ENCODE results near the gene CKB.
A peak's percentile ranks its signal among the peaks of the same experiment; 100 is the strongest.

Gene CKB

DNA sequence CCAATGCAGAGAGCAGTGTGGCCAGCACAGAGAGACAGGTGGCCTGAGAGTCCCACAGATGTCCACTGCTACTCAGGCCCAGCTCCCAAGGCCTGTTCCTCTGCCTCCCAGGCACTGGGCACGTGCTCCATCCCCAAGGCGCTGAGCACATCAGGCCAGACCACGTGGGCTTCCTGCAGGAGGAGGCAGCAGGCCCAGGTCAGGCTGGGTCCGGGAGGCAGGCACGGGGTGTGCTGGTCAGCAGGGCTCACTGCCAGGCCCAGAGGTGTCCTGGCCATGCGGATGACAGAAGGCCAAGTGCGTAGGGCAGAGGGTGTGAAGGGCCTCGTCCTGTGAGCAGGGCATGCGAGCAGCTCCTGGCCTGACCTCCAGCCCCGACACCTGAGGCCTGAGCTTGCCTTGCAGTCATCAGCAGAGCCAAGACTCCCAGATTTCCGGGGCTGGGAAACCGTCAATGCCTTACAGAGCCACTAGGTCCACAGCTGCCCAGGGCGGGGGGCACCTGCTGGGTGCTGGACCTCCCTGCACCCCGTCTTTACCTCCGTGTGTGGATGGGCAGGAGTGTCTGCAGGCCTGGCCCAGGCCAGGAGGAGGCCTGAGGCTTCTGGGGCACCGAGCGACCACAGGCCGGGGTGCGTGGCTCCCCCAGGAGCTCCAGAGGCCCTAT lies 21.2 kb upstream of the CKB start:
- H3K27ac ChIP-seq (ENCODE audit: low read depth, low read length): no peak overlapping the region

DNA sequence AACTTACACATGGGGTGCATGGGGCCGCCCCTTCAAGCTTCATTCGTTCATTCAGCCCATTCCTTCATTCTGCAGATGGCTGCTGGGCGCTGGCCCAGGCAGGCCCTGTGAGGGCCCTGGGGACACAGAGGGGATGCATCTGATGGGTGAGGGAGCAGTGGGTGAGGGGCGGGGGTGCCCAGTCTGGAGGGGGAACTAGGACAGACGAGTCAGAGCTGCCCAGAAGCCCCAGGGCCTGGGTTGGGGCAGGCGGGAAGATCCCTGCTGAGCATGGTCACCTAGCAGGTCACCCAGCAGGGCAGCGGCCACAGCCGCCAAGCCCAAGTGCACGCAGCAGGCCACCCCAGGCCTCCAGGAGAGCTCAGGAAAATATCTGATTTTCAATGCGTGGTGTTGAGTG lies 20.5 kb upstream of the CKB start:
- H3K27me3 ChIP-seq (ENCODE audit: insufficient read depth, low read length): no peaks in the 10 kb centered on the region
- no peak overlapping the region for H3K27ac ChIP-seq (ENCODE audit: low read depth, low read length)
- H3K36me3 ChIP-seq (ENCODE audit: insufficient read depth, low read length): no peaks in the 10 kb centered on the region
- no peak overlapping the region for H2AFZ ChIP-seq (ENCODE audit: low read length, unreplicated experiment)
- no peak overlapping the region for H3K4me3 ChIP-seq (ENCODE audit: low read depth, low read length)
- no peaks in the 10 kb centered on the region for H3K79me2 ChIP-seq (ENCODE audit: control insufficient read depth, insufficient read depth, low read length, unreplicated experiment)
- peaks cover 33% of the 10 kb centered on the region for H3K4me1 ChIP-seq (ENCODE audit: control insufficient read depth, insufficient read depth, low read length, unreplicated experiment)

More for the DNA sequence above, 21.2 kb upstream of the CKB start:
- Histone ChIP-seq H3K79me2 (ENCODE audit: control insufficient read depth, insufficient read depth, low read length, unreplicated experiment) (no peaks in the 10 kb centered on the region), H3K27me3 (ENCODE audit: insufficient read depth, low read length) (no peaks in the 10 kb centered on the region), H3K36me3 (ENCODE audit: insufficient read depth, low read length) (no peaks in the 10 kb centered on the region), H3K4me1 (ENCODE audit: control insufficient read depth, insufficient read depth, low read length, unreplicated experiment) (peaks cover 33% of the 10 kb centered on the region), H3K4me3 (ENCODE audit: low read depth, low read length) (no peak overlapping the region), H2AFZ (ENCODE audit: low read length, unreplicated experiment) (no peak overlapping the region)

DNA sequence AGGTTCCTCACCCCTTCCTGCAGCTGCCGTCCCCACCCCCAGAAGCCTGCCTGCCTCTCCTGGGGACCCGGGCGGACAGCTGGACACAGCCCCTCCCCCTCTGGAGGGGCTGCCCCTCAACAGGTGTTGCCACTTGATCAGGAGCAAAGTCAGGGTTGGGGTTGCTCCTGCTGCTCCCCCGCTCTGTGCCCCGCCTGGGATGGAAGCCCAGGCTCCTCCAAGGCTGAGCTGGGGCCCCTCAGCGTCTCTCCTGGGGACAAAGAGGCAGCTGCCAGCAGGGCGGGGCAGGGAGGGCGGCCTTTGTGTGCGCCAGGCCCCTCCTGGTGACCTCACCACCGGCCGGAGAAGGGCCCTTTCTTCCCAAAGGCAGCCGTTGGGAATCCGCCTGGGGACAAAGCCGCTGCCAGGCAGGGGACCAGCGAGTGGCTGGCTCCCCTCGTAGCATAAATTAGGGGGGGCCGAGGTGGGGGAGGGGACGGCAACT lies 20.0 kb upstream of the CKB start:
- no peaks in the 10 kb centered on the region for H3K79me2 ChIP-seq (ENCODE audit: control insufficient read depth, insufficient read depth, low read length, unreplicated experiment)
- H2AFZ ChIP-seq (ENCODE audit: low read length, unreplicated experiment): no peak overlapping the region
- no peaks in the 10 kb centered on the region for H3K36me3 ChIP-seq (ENCODE audit: insufficient read depth, low read length)
- H3K4me1 ChIP-seq (ENCODE audit: control insufficient read depth, insufficient read depth, low read length, unreplicated experiment): peaks cover 34% of the 10 kb centered on the region
- no peaks in the 10 kb centered on the region for H3K27me3 ChIP-seq (ENCODE audit: insufficient read depth, low read length)
- H3K27ac ChIP-seq (ENCODE audit: low read depth, low read length): no peak overlapping the region
- H3K4me3 ChIP-seq (ENCODE audit: low read depth, low read length): no peak overlapping the region

DNA sequence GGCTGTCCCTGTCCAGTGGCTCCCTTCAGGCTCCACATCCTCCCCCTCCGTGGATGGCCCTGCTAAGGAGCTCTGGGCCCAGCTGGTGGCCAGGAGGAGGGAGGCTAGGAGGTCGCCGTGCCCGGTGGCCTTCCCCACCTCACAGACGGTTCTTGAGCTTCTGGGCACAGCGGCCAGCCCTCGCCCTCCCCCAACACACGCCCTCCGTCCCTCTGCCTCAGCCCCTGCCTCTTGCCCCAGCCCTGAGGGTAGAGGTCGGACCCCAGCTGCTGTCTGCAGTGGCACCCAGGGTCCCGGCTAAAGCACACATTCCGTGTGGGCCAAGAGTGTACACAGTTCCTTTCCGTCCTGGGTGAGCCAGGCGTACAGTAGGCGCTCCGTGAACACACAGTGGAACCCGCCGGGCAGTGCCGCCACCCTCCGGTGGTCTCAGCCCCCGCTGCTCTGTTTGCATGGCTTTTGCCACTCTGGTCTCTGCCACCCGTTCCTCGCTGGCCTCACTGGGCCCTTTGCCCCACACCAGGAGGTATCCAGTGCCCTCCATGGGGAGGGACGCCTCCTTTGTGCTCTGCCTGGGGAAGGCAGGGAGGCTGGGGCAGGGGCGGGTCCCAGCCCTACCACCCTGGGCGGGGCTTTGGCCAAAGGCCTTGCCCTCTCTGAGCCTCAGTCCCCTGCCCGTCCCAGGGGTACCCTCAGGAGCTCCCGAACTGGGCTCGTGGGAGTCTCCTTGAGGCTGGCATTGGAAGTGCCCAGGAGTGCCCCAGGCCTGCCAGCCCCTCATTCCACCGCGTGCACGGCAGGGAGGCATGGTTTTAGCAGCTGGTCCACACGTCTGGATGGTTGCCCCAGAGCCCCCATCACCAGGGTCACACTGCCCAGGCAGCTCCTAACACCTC lies 19.3 kb upstream of the CKB start:
- Histone ChIP-seq H2AFZ (ENCODE audit: low read length, unreplicated experiment) (no peak overlapping the region), H3K27me3 (ENCODE audit: insufficient read depth, low read length) (no peaks in the 10 kb centered on the region), H3K4me1 (ENCODE audit: control insufficient read depth, insufficient read depth, low read length, unreplicated experiment) (peaks cover 39% of the 10 kb centered on the region), H3K27ac (ENCODE audit: low read depth, low read length) (peak overlapping the region; percentile 65; the same call in 1 of the 2 replicates), H3K4me3 (ENCODE audit: low read depth, low read length) (no peak overlapping the region), H3K36me3 (ENCODE audit: insufficient read depth, low read length) (no peaks in the 10 kb centered on the region), H3K79me2 (ENCODE audit: control insufficient read depth, insufficient read depth, low read length, unreplicated experiment) (no peaks in the 10 kb centered on the region)

DNA sequence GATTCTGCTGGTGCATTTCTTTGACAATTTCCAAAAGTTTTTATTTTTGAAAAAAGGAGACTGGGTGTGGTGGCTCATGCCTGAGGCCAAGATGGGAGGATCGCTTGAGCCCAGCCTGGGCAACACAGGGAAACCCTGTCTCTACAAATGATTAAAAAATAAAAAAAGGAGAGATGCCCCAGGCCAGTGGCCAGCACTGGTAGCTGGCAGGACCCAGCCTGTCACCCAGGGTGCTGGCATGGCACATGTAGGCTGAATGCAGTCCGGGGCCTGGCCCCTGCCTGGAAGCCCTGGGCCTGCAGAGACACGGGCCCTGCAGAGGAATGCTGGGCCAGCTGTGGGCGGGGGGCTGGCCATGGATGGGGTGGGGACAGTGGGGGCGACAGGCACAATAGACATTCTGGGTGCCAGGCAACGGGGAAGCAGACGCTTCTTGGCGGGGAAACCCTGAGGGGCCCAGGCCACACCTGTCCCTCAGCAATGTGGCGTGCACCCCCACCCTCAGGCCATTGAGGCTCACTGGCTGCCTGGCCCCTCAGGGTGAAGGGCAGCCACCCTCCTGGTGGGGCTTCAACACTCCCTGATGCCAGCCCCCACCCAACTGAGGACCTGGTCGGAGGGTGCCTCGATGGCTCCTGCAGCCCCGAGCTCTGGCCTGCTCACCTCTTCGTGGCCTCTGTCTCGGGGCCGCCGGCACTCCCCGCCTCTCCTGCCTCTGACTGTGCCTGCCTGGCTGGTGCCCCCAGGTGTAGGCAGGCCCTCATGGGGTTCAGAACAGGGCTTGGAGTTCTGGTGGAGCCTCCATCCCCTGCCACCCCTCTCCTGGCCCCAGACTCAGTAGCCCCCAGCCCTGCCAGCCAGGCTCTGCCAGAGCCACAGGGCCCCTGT lies 18.4 kb upstream of the CKB start:
- Histone ChIP-seq H3K27ac (ENCODE audit: low read depth, low read length) (peak overlapping the region; percentile 65), H3K4me3 (ENCODE audit: low read depth, low read length) (peak overlapping the region; percentile 50; the same call in 1 of the 2 replicates), H3K4me1 (ENCODE audit: control insufficient read depth, insufficient read depth, low read length, unreplicated experiment) (peaks cover 39% of the 10 kb centered on the region), H3K27me3 (ENCODE audit: insufficient read depth, low read length) (no peaks in the 10 kb centered on the region), H3K79me2 (ENCODE audit: control insufficient read depth, insufficient read depth, low read length, unreplicated experiment) (no peaks in the 10 kb centered on the region), H2AFZ (ENCODE audit: low read length, unreplicated experiment) (peak overlapping the region; percentile 41), H3K36me3 (ENCODE audit: insufficient read depth, low read length) (no peaks in the 10 kb centered on the region)

DNA sequence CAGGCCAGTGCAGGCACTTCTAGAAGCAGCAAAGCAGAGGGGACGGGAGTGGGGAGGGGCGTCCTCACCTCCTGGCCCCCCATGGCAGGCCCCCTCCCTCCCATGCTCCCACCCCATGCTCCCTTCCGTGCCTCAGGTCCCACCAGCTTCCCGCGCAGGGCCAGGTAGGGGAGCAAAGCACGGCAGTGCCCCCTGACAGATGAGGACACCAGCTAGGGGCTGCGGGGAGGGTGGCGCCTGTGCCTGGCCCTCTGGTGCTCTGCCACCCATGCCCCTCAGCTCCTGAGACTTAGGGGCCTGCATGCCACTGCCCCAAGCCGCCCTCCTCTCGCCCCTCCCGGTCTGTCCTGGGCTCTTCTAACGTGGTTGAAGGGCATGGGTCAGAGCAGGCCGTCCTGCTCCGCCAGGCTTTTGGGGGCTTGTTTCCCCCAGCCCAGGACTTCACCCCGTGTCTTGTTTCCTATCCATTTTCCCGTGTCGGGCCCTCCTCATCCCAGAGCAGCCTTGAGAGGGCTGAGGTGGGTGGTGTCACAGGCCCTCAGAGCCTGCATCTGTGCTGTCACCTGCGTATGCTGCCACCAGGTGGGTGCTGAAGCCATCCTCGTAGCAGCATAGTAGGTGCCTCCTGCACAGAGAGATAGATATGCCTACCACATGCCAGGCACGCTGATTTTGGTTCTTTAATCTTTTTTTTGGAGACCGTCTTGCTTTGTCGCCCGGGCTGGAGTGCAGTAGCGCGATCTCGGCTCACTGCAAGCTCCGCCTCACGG lies 16.6 kb upstream of the CKB start:
- peaks cover 39% of the 10 kb centered on the region for H3K4me1 ChIP-seq (ENCODE audit: control insufficient read depth, insufficient read depth, low read length, unreplicated experiment)
- no peaks in the 10 kb centered on the region for H3K79me2 ChIP-seq (ENCODE audit: control insufficient read depth, insufficient read depth, low read length, unreplicated experiment)
- H3K36me3 ChIP-seq (ENCODE audit: insufficient read depth, low read length): no peaks in the 10 kb centered on the region
- H3K27me3 ChIP-seq (ENCODE audit: insufficient read depth, low read length): no peaks in the 10 kb centered on the region
- no peak overlapping the region for H2AFZ ChIP-seq (ENCODE audit: low read length, unreplicated experiment)
- no peak overlapping the region for H3K27ac ChIP-seq (ENCODE audit: low read depth, low read length)
- no peak overlapping the region for H3K4me3 ChIP-seq (ENCODE audit: low read depth, low read length)

DNA sequence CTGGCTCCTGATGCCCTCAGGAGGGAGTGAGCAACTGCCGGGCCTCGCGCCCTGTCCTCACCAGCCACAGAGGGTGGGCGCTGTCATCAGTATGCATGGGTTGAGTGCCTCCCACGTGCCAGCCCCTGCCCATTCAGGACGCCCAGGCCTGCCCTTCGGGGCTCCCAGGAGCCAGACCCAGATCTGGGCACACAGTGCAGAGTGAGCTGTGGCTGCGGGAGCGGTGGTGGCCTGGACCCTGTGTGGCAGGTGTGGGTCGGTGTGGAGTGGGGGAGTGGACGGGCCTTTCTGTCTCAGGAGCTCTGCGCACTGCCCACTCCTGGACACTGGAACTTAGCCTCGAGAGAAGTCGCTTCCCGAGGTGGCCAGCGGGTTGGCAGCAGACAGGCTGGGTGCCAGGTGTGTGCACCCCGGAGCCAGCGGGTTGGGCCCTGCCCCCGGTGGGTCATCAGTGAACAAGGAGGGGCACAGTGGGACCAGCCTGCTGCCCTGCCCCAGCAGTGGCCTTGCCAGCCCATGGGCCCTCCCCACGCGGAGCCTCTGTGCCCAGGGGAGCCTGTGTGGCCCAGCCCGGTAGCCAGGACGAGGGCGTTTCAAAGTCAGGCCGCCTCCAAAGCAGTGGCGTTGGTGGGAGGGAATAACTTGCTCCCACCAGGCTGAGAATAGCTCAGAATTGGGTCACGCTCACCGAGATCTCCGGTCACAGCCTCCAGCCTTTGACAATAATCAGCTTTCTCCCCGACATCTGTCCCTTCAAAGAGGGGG lies 15.8 kb upstream of the CKB start:
- no peaks in the 10 kb centered on the region for H3K27me3 ChIP-seq (ENCODE audit: insufficient read depth, low read length)
- H3K36me3 ChIP-seq (ENCODE audit: insufficient read depth, low read length): no peaks in the 10 kb centered on the region
- no peaks in the 10 kb centered on the region for H3K79me2 ChIP-seq (ENCODE audit: control insufficient read depth, insufficient read depth, low read length, unreplicated experiment)
- no peak overlapping the region for H3K27ac ChIP-seq (ENCODE audit: low read depth, low read length)
- H3K4me1 ChIP-seq (ENCODE audit: control insufficient read depth, insufficient read depth, low read length, unreplicated experiment): peaks cover 39% of the 10 kb centered on the region
- no peak overlapping the region for H3K4me3 ChIP-seq (ENCODE audit: low read depth, low read length)
- no peak overlapping the region for H2AFZ ChIP-seq (ENCODE audit: low read length, unreplicated experiment)

DNA sequence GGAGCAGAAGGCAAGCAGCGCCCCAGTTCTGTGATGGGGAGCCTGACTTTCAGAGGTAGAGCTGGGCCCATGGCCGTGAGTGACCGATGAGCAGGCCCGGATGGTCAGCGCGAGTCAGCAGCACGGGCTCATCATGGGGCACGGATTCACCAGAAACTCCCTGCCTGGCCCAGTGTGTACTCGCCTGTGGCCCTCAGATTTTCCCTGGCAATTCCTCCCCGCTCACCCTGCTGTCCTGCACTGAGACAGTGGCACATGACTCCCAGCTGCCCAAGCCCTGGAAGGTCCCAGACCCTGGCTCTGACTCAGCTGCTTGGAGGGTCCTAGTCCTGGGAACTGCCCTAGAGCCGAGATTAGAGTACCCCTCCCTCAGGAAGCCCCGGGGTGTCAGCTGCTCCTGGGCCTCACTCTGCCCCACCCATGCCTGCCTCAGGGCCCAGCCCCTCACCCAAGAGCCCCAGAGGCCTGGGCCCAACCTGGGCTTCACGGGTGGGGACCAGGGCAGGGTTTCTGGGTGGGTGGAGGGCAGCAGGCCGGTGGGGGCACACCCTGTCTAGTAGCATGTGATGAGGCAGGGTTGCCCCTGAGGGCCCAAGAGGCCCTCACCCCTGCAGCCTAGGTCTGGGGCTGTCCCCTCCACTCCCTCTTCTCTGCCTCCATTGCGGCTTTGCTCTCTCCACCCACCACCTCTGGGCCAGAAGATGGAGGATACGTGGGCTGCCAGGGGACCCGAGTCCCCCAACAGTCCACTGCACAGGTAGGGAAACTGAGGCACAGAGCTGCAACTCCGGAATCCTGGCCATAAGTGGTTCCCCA lies 14.8 kb upstream of the CKB start:
- Histone ChIP-seq H2AFZ (ENCODE audit: low read length, unreplicated experiment) (no peak overlapping the region), H3K27ac (ENCODE audit: low read depth, low read length) (peak overlapping the region; percentile 73), H3K4me3 (ENCODE audit: low read depth, low read length) (no peak overlapping the region), H3K4me1 (ENCODE audit: control insufficient read depth, insufficient read depth, low read length, unreplicated experiment) (peaks cover 31% of the 10 kb centered on the region), H3K27me3 (ENCODE audit: insufficient read depth, low read length) (no peaks in the 10 kb centered on the region), H3K36me3 (ENCODE audit: insufficient read depth, low read length) (no peaks in the 10 kb centered on the region), H3K79me2 (ENCODE audit: control insufficient read depth, insufficient read depth, low read length, unreplicated experiment) (no peaks in the 10 kb centered on the region)

DNA sequence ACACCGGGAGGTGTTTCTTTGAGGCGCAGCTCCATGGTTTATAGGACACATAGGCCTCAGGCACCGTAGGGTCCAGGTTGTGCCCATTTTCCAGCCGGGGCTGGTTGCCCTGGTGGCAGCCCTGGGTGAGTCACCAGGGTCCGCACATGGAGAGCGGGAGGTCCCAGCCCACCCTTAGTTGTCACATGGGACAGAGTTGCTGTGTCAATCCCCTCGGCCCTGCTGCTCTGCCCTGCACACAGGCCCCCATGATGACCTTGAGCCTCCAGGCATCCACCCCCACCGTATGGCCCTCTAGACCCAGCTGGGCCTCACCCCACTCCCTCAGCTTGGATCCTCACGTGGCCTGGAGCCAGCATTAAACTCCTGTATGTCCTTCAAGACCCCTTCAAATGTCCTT lies 14.1 kb upstream of the CKB start:
- H3K27ac ChIP-seq (ENCODE audit: low read depth, low read length): peak overlapping the region; percentile 73
- H3K4me3 ChIP-seq (ENCODE audit: low read depth, low read length): no peak overlapping the region
- H2AFZ ChIP-seq (ENCODE audit: low read length, unreplicated experiment): no peak overlapping the region
- H3K27me3 ChIP-seq (ENCODE audit: insufficient read depth, low read length): no peaks in the 10 kb centered on the region
- H3K36me3 ChIP-seq (ENCODE audit: insufficient read depth, low read length): no peaks in the 10 kb centered on the region
- no peaks in the 10 kb centered on the region for H3K79me2 ChIP-seq (ENCODE audit: control insufficient read depth, insufficient read depth, low read length, unreplicated experiment)
- peaks cover 24% of the 10 kb centered on the region for H3K4me1 ChIP-seq (ENCODE audit: control insufficient read depth, insufficient read depth, low read length, unreplicated experiment)
